HG03196 (cell line): Measurements from ENCODE around the gene NUBPL.

Experiments
- ATAC-seq: cut with Tn5 transposase; IDR thresholded peaks from one replicate; pipeline ENCODE4 v1.9.1; 2021; ENCODE audit not compliant: unreplicated experiment

Gene NUBPL

GRCh38 chr14:31561155-31561846 is at the start of gene NUBPL:
Gene NUBPL, plus strand, starts transcription at chr14:31561404. Its CDS starts 36 bp downstream, at chr14:31561440.
- ATAC-seq, result peak; percentile 95

DNA sequence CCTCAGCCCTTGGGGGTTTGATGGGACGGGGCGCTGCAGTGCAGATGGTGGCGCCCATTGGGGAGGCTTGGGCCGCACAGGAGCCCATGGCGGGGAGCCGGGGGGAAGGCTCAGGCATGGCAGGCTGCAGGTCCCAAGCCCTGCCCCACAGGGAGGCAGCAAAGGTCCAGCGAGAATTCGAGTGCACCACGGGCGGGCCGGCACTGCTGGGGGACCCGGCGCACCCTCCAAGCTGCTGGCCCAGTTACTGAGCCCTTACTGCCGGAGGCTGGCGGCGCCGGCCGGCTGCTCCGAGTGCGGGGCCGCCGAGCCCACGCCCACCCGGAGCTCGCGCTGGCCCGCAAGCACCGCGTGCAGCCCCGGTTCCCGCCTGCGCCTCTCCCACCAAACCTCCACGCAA is 34.1 kb upstream of the NUBPL start:
- ATAC-seq, result no peak

DNA sequence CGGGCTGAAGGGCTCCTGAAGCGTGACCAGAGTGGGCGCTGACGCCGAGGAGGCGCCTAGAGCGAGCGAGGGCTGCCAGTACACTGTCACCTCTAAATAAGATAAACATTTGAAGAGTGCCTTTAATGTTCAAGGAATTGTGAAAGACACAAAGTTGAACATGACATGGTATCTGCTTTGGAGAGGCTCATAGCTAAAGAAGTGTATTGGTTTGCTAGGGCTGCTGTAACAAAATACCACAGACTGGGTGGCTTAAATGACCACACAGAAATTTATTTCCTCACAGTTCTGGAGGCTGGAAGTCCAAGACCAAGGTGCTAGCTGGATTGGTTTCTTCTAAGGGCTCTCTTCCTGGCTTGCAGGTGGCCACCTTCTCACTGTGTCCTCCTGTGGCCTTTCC is 33.7 kb upstream of the NUBPL start:
- no peak for ATAC-seq

- ATAC-seq, result no peak
Observed at GRCh38 chr14:31529053-31529452, 32.2 kb upstream of the NUBPL start.

DNA sequence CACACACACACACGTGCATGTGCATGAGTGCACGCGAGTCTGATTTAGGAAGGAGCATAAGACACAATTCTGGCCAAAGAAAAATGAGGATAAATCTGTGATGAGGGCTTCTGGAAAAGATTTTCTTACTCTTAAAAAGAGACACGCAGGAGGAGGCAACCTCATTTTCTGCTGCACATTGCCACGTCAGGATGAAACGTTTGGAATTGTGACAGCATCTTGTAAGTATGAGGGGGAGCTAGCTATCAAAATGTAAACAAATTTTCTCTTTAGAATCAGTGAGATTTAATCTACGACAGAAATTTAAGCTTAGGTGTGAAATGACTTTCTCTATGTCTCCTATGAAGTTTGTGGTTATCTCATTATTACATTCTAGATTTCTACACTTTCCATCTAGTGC is 31.1 kb upstream of the NUBPL start:
- no peak for ATAC-seq

- no peak for ATAC-seq
Observed at GRCh38 chr14:31536201-31536960, 24.8 kb upstream of the NUBPL start.

DNA sequence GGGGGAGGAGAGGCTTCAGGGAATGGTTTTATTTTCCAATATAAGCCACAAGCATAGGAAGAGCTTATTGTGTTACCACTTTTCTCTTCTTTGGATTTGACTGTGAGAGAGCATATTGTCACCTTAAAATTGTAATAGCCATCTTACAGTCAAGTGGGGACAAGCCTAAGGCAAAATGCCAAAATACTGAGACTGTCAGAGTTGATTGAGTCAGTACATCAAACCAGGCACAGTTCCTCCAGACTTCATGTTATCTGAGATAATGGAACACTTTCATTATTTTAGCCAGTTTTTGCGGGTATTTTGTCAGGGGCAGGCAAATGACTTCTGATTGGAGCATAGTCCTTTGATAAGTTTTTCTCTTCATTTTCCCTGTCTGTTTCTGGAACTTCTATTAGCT is 19.5 kb upstream of the NUBPL start:
- no peak for ATAC-seq

DNA sequence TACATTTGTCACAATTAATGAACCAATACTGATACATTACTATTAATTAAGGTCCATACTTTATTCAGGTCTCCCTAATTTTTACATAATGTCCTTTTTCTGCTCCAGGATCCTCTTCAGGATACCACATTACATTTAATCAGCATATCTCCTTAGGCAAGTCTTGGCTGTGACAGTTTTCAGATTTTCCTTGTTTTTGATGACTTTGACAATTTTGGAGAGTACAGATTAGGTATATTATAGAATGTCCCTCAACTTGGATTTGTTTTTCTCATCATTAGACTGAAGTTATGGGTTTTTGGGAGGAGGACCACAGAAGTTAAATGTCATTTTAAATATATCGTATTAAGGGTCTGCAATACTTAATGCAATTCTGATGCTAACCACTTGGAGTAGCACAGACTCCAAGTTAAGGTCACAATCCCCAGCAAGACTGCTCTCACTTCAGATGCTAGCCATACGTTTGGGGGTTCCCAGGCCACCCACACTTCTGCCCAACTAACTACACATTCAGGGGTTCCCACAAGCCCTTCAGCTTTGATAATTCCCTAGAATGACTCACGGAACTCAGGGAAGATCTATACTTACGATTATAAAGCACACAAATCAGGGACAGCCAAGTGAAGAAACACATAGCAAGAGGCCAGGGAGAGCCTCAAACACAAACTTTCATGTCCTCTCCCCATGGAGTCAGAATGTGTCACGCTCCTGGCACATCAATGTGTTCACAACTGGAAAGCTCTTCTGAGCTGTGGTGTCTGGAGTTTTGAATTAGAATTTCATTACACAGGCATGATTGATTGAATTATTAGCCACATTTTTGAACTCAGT is 17.0 kb upstream of the NUBPL start:
- no peak for ATAC-seq

DNA sequence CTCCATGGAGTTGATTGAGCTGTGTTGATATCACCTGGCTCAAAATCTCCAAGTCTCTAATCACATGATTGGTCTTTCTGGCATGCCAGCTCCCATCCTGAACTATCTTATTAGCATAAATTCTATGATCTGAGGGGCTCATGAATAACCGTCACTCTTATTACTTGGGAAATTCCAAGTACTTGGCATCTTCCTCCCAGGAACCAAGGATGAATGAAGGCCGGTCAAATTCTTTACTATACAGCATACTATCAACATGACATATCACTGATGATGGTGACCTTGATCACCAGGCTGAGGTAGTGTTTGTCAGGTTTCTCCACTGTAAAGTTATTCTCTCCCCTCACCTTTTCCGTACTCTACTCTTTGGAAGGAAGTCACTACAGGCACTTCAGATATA is 16.4 kb upstream of the NUBPL start:
- no peak for ATAC-seq

DNA sequence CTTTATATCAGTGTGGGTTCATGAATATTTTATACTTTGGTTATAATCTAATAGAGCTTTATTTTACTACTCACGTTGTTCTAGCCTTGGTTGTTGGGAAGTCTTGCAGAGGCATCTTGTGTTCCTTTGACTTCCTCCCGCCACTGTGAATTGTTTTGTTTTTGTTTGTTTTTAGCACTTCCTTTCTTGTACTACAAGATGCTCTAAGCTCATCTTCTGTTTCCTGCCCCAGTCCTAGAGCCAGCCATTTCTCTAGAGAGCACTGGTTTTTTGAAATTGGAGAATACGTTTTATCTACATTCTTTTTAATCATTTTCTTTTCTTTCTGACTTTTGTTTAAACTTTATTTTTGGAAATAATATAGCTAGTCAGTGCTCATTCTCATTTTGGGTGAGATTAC is 15.9 kb upstream of the NUBPL start:
- no peak for ATAC-seq

GRCh38 chr14:31549817-31550216 is 11.4 kb upstream of the NUBPL start:
- ATAC-seq, result no peak

GRCh38 chr14:31550589-31550988 is 10.6 kb upstream of the NUBPL start:
- ATAC-seq, result no peak

DNA sequence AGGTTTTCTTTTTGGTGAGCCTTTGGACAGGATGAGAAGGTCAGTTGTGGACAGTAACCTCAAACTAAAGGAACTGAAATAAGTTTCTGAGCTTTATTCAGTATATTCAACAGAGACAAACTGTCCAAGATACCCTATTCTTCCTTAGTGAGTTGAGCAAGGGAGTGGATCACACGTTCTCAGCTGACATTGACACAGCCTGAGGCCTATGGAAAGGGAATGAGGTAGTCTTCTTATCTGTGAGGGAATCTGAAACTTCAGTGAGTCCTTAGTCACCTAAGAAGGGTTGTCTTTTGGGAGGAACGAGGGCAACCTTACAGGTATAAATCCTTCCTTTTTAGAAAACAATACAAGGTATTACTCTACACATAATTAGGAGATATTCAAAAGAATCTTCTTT is 5.0 kb upstream of the NUBPL start:
- ATAC-seq, result no peak

DNA sequence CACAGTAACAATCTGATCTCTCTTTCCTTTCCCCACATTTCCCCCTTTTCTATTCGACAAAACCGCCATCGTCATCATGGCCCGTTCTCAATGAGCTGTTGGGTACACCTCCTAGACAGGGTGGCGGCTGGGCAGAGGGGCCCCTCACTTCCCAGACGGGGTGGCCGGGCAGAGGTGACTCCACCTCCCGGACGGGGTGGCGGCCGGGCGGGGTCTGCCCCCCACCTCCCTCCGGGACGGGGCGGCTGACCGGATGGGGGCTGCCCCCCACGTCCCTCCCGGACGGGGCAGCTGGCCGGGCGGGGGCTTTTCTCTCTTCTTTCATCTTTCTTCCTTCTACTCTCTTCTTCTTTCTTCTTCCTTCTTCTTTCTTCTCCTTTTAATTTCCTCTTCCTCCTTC is 1.3 kb upstream of the NUBPL start:
- ATAC-seq, result no peak

- no peak for ATAC-seq
Observed at GRCh38 chr14:31560759-31561154, 447 bp upstream of the NUBPL start.

- ATAC-seq, result no peak
Observed at GRCh38 chr14:31564194-31564593, 3.0 kb downstream of the NUBPL start.

- no peak for ATAC-seq
Observed at GRCh38 chr14:31566456-31566855, 5.3 kb downstream of the NUBPL start.

- ATAC-seq, result no peak
Observed at GRCh38 chr14:31567655-31568054, 6.5 kb downstream of the NUBPL start.

- ATAC-seq, result no peak
Observed at GRCh38 chr14:31568161-31568560, 7.0 kb downstream of the NUBPL start.

DNA sequence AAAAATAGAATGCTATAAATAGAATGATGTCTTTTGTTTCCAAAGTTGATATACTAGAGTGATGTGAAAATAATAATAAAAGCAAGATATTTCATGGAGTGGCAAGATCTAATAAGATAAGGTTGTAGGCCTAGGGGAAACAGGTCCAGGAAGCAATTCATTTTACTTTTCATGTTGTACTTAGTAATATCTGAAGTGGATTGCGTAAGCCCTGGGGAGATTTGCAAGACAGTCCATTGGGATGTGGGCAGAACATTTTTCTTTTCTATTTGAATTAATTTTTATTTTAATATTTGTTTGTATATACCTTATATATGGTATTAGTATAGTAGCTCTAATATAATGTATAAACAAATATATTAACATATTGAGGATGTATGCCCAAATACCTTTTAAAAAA is 7.5 kb downstream of the NUBPL start:
- ATAC-seq, result no peak

- no peak for ATAC-seq
Observed at GRCh38 chr14:31572955-31573354, 11.8 kb downstream of the NUBPL start.

GRCh38 chr14:31576949-31577348 is 15.7 kb downstream of the NUBPL start:
- no peak for ATAC-seq
